NCI-H226 (cell line): ENCODE data around the gene KIT.
"Not testable (repeated sequence)": the region's sequence is repeated elsewhere in the genome, so short reads cannot be mapped to it uniquely, and the experiment has no call there.

ENCODE experiments used
- DNase-seq: peaks from one replicate; pipeline ENCODE4 v3.0.0-alpha.2; 2015

The KIT gene

DNA sequence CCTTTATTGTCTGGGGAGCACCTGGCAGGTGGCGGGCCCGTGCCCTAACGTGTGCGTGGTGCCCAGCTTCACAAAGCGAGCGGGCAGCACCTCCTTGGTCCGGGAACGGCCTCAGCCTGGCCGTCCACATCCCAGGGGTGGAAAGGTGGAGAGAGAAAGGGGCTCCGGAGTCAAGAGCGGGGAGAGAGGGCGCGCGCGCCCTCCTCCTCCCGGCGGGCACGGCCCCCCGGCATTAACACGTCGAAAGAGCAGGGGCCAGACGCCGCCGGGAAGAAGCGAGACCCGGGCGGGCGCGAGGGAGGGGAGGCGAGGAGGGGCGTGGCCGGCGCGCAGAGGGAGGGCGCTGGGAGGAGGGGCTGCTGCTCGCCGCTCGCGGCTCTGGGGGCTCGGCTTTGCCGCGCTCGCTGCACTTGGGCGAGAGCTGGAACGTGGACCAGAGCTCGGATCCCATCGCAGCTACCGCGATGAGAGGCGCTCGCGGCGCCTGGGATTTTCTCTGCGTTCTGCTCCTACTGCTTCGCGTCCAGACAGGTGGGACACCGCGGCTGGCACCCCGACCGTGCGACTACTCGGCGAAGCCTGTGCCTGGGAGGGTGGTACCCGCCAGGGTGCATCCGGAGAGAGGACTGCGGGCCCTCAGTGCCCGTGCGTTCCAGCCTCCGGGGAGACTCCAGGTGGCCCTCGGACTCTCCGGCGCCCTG lies at the start of gene KIT:
TSS of gene KIT (plus strand) at position 407 of the 701 bp plus-strand sequence. CDS start at position 465, 58 bp downstream.
- no peak for DNase-seq

DNA sequence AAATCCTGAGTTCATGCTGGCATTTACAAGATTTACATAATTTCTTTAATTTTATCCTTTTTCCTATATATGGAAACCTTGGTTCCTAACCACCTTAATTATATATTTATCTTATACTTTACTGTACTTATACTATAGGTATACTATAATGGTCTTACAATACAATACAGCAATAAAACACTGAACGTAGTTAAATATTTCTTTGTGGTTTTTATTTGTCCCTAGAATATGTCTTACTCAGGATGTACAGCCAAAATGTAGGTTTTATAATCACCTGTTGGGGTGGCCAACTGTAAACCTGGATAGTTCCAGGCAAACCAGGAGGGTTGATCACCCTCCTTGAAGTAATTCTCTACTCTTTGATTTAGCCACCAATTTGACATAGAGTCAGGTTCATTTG lies 48.4 kb upstream of the KIT start:
- DNase-seq = no peak

DNA sequence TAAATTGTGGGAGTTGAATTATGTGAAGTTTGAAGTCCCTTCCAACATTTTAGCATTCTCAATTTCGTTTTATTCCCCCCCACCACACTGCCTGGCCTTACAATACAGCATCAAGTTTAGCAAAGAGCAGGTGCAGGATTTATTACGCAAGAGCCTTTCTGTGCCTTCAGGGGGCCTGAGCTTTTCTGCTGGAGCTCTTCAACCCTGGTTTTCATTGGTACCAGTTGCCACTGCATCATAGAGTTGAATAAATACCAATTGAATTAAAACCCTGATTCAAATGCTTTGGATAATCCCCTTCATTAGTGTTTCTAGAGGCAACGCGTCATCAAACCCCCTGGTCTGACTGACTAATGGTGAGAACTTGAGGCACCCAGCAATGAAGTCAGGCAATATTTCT lies 43.6 kb upstream of the KIT start:
- DNase-seq = no peak

DNA sequence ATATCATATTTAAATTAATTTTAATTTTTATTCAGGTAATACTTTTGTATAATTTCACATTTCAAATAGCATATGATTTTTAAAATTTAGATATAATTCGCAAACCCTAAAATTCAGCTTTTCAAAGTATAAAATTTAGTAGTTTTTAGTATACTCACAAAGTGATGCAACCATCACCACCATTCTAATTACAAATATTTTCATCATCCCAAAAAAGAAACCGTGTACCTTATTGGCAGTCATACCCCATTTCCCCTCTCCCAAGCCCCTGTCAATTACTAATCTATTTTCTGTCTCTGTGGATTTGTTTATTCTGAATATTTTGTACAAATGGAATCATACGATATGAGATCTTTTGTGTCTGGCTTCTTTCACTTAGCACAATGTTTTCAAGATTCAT lies 37.0 kb upstream of the KIT start:
- DNase-seq = no peak

DNA sequence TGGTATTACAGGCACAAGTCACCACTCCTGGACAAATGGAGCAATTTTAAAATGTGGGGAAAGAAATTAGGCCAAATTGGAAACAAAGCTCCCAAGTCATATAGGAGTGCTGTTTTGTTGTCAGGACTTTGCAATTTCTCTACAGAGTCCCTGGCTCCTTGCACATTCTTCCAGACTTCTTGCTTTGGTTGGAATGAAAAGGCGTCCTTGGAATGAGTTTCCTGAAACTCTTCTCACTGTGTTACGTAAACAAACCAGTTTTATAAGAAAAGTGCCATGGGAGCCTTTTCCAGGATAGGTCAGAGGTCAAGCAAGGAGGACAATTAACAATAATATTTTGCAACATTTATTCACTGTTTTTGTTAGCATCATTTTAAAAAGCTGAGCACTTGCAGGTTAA lies 32.4 kb upstream of the KIT start:
- DNase-seq = no peak

DNA sequence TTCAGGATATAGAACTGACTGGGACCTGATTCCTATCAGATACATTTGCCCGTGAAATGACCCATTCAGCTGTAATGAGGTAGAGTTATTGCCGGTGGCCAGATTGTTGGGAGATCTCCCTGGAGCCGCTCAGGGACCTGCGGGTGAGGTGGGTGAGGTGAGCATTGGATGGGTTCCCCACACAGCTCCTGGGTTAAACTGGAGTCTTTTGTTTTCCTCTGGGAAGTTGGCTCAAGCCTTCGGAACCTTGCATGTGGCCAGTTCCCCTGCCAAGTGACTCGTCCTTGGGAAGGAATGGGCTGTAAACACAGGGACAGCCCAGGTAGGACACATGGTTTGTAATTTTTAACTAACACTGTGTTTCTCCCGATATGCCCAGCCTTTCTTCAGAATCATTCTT lies 31.6 kb upstream of the KIT start:
- DNase-seq = no peak

DNA sequence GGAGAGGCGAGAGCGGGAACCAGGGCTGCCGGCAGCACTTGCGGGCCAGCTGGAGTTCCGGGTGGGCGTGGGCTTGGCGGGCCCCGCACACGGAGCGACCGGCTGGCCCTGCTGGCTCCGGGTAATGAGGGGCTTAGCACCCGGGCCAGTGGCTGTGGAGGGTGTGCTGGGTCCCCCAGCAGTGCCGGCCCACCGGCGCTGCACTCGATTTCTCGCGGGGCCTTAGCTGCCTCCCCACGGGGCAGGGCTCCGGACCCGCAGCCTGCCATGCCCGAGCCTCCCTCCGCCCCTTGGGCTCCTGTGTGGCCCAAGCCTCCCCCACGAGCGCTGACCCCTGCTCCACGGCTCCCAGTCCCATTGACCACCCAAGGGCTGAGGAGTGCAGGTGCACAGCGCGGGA lies 25.2 kb upstream of the KIT start:
- no peak for DNase-seq

DNA sequence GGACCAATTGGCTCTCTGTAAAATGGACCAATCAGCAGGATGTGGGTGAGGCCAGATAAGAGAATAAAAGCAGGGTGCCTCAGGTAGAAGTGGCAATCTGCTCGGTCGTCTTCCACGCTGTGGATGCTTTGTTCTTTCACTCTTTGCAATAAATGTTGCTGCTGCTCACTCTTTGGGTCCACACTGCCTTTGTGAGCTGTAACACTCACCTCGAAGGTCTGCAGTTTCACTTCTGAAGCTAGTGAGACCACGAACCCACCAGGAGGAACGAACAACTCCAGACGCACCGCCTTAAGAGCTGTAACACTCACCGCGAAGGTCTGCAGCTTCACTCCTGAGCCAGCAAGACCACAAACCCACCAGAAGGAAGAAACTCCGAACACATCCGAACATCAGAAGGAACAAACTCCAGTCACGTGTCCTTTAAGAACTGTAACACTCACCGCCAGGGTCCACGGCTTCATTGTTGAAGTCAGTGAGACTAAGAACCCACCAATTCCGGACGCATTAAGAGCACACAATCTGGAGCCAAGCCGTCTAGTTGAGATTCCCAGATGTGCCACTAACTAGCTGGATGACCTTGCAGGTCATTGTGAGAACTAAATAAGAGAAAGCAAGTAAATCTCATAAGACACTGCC lies 24.5 kb upstream of the KIT start:
- DNase-seq = not testable (repeated sequence)

DNA sequence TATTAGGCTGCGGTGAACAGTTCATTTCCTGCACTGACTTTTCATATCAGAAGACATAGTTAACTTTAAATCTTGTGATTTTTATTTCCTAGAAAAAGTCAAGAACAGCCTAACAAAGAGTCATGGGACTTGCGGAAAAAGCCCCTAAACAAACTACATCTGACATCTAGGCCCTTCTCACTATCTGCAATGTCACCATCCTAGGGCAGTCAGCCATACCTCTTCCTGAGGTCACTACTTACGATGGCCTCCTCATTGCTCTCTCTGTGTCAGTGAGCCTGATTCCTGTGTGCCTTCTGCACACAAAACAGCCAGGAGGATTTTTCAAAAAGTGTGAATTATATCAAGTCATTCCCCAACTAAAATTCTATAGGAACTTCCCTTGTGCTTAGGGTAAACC lies 22.4 kb upstream of the KIT start:
- no peak for DNase-seq

DNA sequence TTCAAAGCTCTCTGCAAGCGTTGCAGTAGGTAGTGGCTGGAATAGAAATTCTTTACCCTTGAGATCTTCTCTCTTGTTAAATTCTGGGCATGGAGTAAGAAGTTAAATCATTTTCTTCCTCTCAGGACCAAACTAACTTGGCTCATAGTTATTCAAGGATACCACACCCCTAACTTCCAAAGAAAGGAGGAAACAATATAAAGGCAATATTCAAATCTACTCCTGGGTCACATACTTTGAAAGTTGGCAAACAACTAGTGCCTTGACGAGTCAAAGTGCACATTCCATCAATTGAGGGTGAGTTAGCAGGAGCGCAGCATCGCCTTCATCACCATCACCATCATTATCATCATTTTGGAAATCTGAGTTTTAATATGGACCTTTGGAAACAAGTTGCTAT lies 20.4 kb upstream of the KIT start:
- DNase-seq = no peak

DNA sequence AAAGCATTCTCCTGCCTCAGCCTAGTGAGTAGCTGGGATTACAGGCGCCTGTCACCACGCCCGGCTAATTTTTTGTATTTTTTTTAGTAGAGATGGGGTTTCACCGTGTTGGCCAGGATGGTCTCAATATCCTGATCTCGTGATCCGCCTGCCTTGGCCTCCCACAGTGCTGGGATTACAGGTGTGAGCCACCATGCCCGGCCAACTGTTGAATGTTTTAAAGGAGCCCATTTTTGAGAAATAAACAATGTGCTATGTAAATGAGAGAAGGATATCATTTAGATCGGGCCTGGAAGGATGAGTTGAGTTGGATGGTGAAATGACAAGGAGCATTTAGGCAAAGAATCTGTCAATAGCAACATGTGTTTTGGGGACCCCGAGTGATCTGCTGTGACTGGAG lies 16.7 kb upstream of the KIT start:
- DNase-seq = not testable (repeated sequence)

DNA sequence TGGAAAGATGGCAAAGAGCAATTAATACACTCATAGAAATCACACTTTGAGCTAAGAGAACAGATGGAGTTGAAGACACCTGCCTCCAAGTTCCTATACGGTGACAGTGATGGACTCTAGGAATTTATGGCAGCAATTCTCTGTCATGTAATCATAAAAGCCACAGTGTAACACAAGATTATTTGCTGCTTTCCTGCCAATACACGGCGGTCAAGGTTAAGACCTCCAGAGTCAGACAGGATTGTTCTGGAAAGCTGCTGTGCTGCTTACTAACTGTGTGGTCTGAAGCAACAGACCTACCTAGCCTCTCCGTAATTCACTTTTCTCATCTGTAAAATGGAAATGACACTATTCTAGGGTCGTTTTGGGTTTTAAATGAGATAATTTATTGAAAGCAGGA lies 14.6 kb upstream of the KIT start:
- no peak for DNase-seq

DNA sequence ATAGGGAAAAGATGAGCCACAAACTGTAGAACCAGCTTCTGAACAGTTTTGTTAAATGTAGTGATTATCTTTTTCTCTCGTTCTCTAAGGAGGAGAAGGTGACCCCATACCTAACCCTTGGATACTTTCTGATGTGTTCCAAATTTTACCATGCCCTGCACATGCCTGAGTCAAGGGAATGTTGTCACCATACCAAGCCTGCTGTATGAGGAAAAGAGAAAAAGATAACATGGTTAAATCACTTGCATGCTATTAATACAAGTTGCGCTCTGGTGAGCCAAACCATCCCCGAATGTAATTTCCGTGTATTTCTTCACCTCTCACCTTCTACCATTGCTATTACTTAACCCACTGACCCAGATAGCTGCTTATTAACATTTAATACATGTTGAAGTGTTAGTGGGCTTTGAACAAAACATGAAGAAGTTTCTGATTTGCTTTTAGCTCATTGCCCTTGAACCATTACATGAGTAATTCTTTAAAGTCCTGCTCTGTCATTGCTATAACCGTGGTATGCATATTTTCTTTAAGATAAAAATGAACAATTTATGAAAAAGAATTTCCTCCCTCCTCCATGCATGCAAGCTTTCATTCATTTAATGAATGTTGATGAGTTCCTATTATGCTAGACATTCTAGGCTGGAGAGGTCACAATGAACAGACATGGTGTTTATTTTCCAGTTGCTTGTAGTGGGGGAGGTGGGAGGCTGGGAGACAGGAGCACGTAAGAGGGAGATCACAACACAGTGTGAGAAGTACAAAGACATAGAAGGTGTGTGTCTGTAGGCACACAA lies 13.6 kb upstream of the KIT start:
- no peak for DNase-seq

DNA sequence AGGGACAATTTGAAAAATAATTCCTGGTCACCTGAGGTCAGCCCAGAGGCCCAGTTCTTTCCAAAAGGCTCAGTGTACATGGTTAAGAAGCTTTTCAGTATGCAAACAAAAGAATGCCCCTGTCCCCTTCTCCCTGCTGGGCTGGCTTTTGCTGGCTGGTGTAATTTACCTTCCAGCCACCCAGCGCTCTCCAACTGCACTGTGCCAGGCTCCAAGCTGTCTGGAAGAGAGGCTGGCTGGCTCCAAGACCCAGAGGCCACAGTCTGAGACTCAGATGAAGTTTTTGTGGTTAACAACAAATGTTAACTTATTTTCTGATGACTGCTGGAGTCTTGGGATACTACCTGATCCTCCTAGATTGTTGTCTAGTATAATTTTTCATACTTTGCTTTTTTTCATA lies 11.9 kb upstream of the KIT start:
- DNase-seq = no peak

DNA sequence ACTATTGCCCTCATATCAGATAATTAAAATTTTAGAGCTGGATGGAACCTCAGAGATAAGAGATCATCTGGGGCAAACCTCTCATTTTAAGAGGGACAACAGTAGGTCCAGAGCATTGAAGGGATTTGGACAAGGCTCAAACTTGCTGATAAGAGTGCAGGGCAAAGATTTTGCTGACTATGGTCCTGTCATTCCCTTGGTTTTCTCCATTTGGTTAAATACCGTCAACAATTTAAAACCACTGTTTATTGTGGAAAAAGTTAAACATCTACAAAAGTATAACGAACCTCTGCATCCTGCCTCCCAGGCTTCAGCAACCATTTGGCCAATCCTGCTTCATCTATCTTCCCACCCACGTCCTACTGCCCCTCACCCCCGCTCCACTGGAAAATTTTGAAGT lies 10.7 kb upstream of the KIT start:
- no peak for DNase-seq

DNA sequence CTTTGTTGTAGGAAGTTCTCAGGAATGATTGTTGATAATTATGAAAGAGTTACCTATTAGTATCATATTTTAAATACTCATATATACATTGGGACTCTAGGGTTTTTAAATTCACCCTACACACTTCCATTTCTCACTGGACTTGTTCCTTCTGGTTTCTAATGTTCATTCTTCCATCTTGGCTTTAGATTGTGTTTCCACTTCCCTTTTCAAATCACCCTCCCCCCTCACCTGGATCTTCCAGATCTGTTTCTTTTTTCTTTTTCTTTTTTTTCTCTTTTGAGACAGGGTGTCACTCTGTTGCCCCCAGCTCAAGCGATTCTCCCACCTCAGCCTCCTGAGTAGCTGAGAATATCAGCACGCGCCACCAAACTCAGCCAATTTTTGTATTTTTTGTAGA lies 6.7 kb upstream of the KIT start:
- no peak for DNase-seq

DNA sequence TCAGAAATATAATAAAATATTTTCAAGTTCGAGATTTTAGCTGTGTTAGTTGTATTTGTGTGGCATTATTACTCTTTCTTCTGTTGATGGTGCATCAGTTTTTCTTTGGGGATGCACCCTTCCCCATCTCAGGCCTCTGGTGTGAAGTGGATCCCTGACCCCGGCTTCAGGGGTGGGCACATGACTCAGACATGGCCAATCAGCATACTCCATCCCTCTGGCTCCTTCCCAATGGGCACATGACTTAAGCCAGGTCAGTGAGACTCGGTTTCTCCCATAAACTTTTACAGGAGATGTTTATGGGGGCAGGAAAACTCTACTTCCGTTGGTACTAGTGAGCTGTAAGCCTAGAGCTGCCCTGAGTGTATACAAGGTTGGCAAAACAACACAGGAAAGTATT lies 3.0 kb upstream of the KIT start:
- no peak for DNase-seq

DNA sequence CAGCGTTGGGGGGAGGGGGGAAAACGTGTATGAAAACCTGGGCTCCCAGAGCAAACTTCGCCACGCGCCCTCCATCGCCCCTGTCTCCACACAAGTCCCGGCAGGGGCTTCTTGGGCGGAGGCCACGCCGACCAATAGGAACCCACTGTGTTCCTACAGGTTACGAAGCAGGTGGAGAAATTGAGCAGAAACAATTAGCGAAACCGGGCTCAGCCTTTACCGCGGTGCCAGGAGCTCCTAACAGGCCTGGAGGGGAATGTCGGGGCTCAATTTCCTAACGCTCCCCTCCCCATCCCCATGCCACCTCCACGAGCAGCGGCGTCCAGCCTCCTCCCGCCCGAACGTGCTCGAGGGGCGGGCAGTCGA lies 589 bp upstream of the KIT start:
- DNase-seq = no peak

DNA sequence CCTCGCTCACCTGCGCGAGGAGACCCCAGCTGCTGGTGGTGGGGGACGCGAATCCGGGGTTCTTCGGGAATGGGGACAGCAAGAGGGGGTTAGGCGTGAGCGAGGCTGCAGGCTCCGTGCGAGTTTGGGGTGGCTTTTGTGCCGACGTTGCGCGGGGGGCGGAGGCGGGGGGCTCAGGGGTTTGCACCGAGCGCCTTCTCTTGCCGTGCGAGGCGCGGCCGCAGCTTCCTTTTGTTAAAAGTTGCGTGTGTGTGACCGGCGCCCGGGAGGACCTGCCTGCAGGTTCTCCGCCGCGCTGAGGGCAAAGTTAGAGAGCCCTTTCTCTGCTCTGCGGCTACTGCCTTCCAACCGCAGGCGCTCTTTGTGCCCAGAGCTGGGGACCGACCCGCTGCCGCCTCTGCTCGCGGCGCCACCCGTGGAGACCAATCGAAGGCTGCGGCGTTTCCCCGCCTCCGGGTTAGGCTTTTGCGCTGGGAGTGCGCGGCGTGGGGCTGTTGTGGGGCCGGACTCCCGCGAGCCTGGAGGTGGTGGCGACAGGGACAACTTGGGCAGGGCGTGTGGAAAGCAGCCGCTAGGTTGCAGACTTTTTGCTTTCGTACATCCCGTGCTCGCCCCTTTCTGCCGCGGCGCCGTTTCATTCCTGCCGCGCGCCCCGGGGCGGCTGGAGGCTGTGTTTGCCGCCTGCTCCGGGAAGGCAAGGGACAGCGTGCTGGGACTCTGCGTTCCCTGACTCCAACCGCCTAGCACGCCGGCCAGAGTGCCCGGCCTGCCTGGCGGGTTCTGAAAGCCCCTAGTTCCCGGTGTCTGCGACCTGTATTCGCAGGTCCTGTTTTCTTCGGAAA lies 716 bp downstream of the KIT start:
- DNase-seq = no peak

DNA sequence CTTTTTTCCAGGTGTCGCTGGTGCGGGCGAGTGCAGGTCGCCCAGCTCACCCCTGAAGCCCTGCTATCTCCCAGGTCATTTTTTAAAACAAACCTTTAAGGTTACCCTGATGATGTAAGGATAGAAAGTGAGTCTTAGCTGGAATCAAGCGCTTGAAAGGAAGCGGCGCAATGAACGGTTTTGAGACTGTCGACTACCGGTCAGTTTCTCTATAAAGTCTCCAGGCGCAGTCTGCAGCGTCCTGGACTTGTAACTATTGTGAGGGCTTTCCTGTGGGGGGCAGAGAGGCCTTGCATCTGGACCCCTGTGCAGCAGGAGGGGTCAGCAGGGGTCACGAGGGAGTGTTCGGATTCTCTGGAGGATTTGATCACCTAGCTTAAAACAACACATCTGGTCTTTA lies 1.6 kb downstream of the KIT start:
- no peak for DNase-seq

DNA sequence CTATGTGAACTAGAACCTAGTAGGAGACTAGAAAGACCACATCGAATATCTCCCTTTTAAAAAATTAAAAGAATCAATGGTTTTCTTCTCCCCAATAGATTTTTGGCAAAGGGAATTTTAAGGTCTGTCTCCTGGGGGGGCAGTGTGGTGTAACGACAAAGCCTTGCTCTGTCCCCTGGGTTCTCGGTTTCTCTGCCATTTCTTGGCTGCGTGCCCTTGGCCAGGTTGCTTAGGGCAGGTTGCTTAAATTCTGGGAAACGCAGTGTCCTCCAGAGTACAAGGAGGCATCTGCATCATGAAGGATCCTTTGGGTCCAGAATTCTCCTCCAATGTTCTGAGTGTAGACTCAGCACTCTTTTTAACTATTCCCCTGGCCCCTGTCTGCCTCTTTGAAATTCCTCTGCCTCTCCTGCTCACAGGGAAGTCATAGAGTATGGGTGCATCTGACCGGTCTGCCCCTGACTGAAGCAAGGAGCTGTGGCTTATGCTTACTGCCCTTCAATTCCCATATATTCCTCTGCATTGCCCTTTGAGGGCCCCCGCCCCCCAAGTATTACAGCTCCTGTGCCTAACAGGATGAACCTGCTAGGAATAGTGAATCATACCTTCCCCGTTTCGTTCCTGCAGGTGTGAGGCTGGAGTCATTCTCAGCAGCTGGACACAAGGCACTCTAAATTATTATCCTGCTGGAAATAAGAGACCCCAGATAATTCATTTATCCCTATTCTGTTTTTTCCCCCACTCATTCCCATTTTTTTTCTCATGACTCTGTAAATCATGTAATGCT lies 2.2 kb downstream of the KIT start:
- no peak for DNase-seq

DNA sequence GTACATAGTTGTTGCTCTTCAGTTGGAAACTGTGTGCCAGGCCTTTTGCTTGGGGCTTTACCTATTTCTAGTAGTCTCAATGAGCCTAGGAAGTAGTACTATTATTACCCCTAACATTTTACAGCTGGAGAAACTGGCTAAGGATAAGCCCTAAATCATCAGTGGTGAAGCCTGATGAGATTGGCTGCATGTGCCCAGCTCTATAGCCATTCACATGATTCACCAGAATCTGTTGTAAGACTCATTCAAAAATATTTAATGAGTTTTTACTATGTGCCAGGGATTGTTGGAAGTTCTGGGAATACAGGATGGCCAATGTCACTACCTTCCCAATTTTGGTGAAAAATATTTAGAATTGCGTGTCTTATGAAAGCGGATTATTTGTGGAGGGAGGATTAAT lies 2.8 kb downstream of the KIT start:
- DNase-seq = no peak

DNA sequence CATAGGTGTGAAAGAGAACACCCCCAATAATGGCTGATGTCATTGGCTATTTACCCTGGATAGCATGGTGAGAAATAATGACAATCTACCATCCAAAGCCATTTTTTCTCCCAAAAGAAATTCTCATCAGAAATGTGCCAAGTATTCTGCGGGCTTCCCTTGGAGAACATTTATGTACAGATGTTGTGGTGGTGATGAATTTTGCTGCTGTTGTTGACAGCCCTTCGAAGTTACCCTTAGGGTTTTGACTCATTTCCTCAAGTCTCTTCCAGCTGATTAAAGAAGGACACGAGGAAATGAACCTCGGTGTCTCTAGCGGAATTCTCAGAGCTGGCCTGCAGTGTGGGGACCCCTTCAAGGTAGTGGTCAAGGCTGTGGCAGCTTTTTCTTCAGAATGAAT lies 3.4 kb downstream of the KIT start:
- DNase-seq = peak; percentile 46
